ENCODE data around the gene PHKA2. TPM values are rescaled to one million over a fixed set of nuclear protein-coding genes. Genes with fewer than 3 reads are reported as not detected.

The PHKA2 gene
- total RNA-seq, 1 donor from 2014 or later: 22.4 TPM

- no peak for DNase-seq (ENCODE audit: low spot score)
These were observed 10.3 kb downstream of the PHKA2 start for GRCh38 chrX:18973527-18974192.

GRCh38 chrX:18971506-18971905 lies 12.4 kb downstream of the PHKA2 start:
- DNase-seq (ENCODE audit: low spot score): no peak

- DNase-seq (ENCODE audit: low spot score): no peak
These were observed 13.4 kb downstream of the PHKA2 start for GRCh38 chrX:18970465-18970864.

- DNase-seq (ENCODE audit: low spot score): no peak
These were observed 17.3 kb downstream of the PHKA2 start for GRCh38 chrX:18966624-18967023.

- DNase-seq (ENCODE audit: low spot score): no peak
These were observed 19.0 kb downstream of the PHKA2 start for GRCh38 chrX:18964901-18965300.

GRCh38 chrX:18964026-18964425 lies 19.9 kb downstream of the PHKA2 start:
- DNase-seq (ENCODE audit: low spot score): no peak

GRCh38 chrX:18962329-18962728 lies 21.6 kb downstream of the PHKA2 start:
- DNase-seq (ENCODE audit: low spot score): no peak

GRCh38 chrX:18961686-18962085 lies 22.2 kb downstream of the PHKA2 start:
- no peak for DNase-seq (ENCODE audit: low spot score)

GRCh38 chrX:18956303-18957032 lies 27.4 kb downstream of the PHKA2 start:
- DNase-seq (ENCODE audit: low spot score): no peak

- DNase-seq (ENCODE audit: low spot score): no peak
These were observed 28.2 kb downstream of the PHKA2 start for GRCh38 chrX:18955676-18956075.

GRCh38 chrX:18951032-18951431 lies 32.9 kb downstream of the PHKA2 start:
- DNase-seq (ENCODE audit: low spot score): no peak

- no peak for DNase-seq (ENCODE audit: low spot score)
These were observed 34.0 kb downstream of the PHKA2 start for GRCh38 chrX:18949944-18950301.

- DNase-seq (ENCODE audit: low spot score): no peak
These were observed 34.5 kb downstream of the PHKA2 start for GRCh38 chrX:18949291-18949943.

GRCh38 chrX:18946611-18947010 lies 37.3 kb downstream of the PHKA2 start:
- no peak for DNase-seq (ENCODE audit: low spot score)

- DNase-seq (ENCODE audit: low spot score): no peak
These were observed 37.8 kb downstream of the PHKA2 start for GRCh38 chrX:18946157-18946556.

GRCh38 chrX:18945483-18945882 lies 38.4 kb downstream of the PHKA2 start:
- DNase-seq (ENCODE audit: low spot score): no peak

GRCh38 chrX:18944482-18944881 lies 39.4 kb downstream of the PHKA2 start:
- no peak for DNase-seq (ENCODE audit: low spot score)

- DNase-seq (ENCODE audit: low spot score): no peak
These were observed 42.0 kb downstream of the PHKA2 start for GRCh38 chrX:18941896-18942295.

- DNase-seq (ENCODE audit: low spot score): no peak
These were observed 45.2 kb downstream of the PHKA2 start for GRCh38 chrX:18938710-18939109.

- no peak for DNase-seq (ENCODE audit: low spot score)
These were observed 46.7 kb downstream of the PHKA2 start for GRCh38 chrX:18937173-18937572.

GRCh38 chrX:18935893-18936292 lies 48.0 kb downstream of the PHKA2 start:
- no peak for DNase-seq (ENCODE audit: low spot score)

- no peak for DNase-seq (ENCODE audit: low spot score)
These were observed 49.2 kb downstream of the PHKA2 start for GRCh38 chrX:18934708-18935107.

- DNase-seq (ENCODE audit: low spot score): no peak
These were observed 50.3 kb downstream of the PHKA2 start for GRCh38 chrX:18933617-18934016.

Data from mesenteric fat pad (tissue), 1 donor.